ENCODE results near the gene SETD7.

SETD7 gene

GRCh38 chr4:139553751-139554641 is 2.0 kb downstream of the SETD7 start:
- no peak for DNase-seq
- intact Hi-C loops (cut with DNase I): no loop called here

GRCh38 chr4:139552517-139553307 is 3.3 kb downstream of the SETD7 start:
- intact Hi-C loops (cut with DNase I): no loop called here

GRCh38 chr4:139550724-139551429 is 5.1 kb downstream of the SETD7 start:
- DNase-seq: peak in 1 of 10 donors; percentile 19
- intact Hi-C loops (cut with DNase I): no loop called here

More at GRCh38 chr4:139552517-139553307, 3.3 kb downstream of the SETD7 start:
- no peak for DNase-seq

- intact Hi-C loops (cut with DNase I): no loop called here
- no peak for DNase-seq
Observed at GRCh38 chr4:139547979-139548378, 8.0 kb downstream of the SETD7 start.

- intact Hi-C loops (cut with DNase I): no loop called here
- DNase-seq: no peak
Observed at GRCh38 chr4:139540632-139541031, 15.4 kb downstream of the SETD7 start.

- DNase-seq: no peak
- intact Hi-C loops (cut with DNase I): no loop called here
Observed at GRCh38 chr4:139540161-139540560, 15.9 kb downstream of the SETD7 start.

DNA sequence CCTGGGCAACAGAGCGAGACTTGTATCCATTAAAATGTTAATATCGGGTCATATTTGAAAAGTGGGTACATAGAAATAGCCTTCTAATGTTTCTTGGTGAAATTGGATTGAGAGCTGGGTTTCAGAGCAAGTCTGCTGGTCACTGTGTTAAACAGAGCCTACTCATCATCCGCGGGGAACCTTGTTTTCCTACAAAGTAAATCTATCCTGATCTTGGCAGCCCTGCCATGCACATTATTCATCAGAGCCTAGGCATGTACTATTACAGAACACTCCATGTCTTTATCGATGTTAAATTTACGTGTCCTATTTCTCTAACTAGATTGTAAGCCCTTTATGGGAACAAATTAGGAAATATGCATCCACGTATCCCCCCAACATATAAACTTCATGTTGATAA is 18.7 kb downstream of the SETD7 start:
- DNase-seq: no peak
- intact Hi-C loops (cut with DNase I): no loop called here

GRCh38 chr4:139535871-139536234 is 20.2 kb downstream of the SETD7 start:
- no peak for DNase-seq
- intact Hi-C loops (cut with DNase I): no loop called here

DNA sequence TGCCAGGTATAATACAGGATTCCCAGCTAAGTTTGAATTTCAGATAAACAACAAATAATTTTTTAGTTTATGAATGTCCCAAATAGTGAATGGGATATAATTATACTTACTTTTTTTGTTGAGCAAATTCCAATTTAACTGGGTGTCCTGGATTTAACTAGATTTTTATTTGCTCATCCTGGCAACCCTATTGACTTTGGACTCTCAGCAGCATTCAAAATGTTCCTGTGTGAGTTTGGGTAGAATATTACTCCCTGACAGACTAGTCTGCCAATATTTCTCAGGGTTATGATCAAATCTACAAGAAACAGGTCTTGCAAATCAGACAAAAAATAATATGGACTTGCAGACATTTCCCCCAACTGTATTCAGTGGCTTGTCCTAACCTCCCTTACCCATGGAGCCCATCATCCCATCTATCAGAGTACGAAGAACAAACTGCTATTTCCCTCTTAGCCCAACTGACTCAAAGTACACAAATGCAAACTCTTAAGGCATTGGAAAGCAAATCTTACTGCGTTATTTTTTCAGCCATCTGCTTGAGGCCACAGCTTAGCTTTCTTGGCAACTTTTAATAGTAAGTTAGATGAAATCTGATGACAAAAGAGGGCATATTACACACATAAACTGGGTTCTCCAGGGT is 20.7 kb downstream of the SETD7 start:
- DNase-seq: no peak
- intact Hi-C loops (cut with DNase I): no loop called here

GRCh38 chr4:139534287-139534950 is 21.6 kb downstream of the SETD7 start:
- no peak for DNase-seq
- intact Hi-C loops (cut with DNase I): loop anchor here (5.0 kb wide), 1 partner anchor 37 kb away; no protein-coding TSS in a partner anchor

- no peak for DNase-seq
- intact Hi-C loops (cut with DNase I): loop anchor here (5.0 kb wide), 1 partner anchor 36 kb away; no protein-coding TSS in a partner anchor
Observed at GRCh38 chr4:139533511-139533910, 22.5 kb downstream of the SETD7 start.

DNA sequence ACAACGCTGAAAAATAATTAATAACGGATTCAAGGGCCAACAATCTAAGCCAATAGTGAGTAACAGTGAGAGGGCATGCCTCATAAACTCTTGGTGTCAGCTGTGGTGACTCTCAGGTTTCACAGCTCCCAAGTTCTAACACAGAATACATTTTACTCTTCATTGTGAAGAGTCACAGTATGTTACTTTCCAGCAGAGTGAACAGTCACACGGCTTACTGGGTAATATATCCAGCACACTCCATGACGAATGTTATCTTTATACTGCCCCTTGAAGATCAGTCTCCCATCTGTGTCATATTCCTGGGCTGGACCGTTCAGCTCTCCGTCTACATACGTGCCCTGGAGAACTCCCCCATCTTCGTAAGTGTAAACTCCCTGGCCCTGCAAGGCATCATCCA is 23.1 kb downstream of the SETD7 start:
- no peak for DNase-seq
- intact Hi-C loops (cut with DNase I): loop anchor here (5.0 kb wide), 1 partner anchor 36 kb away; no protein-coding TSS in a partner anchor

DNA sequence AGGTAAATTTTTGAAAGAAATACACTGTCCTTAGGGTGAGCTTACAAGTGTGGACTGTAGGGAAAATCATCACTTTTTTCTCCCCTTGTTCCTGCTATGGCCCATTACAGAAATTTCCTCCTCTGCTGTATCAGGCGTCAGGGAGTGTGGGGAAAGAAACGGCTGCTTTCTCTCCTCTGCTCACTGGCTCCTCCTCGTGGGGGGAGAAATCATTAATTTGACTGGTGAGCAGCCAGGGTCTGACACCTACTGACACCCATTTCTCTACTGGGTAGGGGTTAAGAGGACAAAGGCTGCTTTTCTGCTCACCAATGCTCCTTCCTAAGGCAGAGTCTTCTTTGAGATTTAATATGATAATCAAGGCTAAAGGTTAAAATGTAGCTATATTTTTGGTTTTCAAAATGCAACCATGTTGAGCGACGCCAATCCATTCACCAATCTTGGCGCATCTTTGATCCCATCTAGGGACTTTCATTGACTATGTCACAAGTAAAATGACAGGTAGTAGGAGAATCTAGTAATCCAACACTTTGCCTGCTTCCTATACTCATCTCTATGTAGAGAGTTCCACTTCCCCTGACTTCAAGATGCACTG is 25.1 kb downstream of the SETD7 start:
- intact Hi-C loops (cut with DNase I): loop anchor here (5.0 kb wide), 1 partner anchor 34 kb away; no protein-coding TSS in a partner anchor
- DNase-seq: peak in 5 of 10 donors; percentile 42 to 86 (median 69)

DNA sequence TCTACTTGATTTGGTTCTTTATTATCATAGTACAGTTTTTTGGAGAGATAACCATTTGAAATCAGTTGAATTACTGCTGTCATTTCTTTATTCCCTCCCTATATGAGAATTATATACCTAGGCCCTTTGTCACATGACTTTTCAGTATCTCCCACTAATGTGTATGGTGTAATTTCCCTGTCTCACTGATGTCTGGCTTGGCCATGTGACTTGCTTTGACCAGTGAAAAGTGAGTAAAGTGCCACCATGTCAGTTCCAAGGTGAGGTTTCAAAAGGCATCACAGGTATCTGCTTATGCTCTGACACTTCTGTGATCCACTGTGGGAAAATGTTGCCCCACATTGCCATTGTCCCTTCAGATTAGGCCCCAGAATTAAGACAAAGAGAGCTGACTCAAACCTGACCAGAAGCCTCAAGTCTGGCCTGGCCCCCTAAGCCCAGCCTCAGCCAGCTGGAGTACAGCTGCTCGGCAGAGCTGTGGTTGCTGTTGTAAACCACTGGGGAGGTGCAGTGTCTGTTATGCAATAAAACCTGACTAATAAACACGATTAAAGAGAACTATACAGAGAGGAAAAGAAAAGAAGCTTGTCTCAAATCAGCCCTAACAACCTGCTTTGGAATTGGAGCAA is 27.5 kb downstream of the SETD7 start:
- DNase-seq: no peak
- intact Hi-C loops (cut with DNase I): no loop called here

DNA sequence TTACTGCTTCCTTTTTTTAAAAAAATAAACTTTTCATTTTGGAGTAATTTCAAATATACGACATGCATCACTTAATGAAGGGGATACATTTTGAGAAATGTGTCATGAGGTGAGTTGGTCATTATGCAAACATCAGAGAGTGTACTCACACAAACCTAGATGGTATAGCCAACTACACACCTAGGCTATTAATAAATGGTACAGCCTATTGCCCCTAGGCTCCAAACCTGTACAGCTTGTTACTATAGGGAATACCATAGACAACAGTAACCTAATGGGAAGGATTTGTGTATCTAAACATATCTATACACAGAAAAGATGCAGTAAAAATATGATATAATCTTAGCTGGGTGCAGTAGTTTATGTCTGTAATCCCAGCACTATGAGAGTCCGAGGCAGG is 29.1 kb downstream of the SETD7 start:
- no peak for DNase-seq
- intact Hi-C loops (cut with DNase I): no loop called here

GRCh38 chr4:139525414-139525813 is 30.6 kb downstream of the SETD7 start:
- intact Hi-C loops (cut with DNase I): no loop called here
- DNase-seq: no peak

DNA sequence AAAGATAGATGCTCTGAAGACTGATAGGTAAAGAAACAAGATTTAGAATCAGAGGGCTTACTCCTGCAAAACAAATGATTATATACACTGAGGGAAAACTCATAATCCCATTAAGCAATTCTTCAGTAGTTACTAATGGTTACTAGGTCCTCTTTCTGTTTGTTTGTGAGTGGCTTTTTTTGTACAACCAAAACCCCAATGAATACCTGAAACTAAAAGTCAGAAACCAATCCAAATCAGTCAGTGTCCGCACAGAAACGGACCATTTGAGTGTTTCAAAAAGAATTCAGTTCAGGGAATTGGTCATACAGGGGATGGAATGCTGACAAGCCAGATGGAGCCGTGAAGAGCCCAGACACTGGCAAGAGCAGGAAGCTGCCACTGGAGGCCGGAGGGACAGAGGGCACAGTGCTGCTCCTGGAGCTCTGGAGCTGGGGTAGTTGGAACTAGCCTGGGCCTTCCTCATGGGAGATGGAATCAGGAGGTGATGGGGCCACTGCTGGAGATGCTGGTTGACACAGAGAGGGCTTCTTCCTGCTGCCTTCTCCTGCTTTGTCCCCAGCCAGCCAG is 31.9 kb downstream of the SETD7 start:
- DNase-seq: peak in 2 of 10 donors; percentile 35 to 77
- intact Hi-C loops (cut with DNase I): no loop called here

DNA sequence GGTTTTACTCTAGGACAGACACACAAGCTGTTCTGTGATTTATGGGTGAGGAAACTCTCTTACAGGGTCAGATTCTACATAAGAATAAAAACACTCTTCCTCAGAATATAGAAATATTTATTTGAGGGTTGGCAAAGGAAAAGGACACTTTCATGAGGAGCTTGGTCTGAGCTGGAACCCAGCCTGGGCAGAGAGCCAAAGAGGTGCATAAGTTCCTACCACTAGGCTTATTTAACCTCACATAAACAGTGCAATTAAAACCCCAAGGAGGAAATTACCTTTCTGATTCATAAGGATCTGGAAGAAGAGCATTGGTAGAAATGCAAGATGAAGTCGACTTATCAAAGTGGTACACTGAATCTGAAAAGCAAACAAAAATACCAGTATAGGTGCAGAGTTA is 32.9 kb downstream of the SETD7 start:
- intact Hi-C loops (cut with DNase I): no loop called here
- DNase-seq: no peak

DNA sequence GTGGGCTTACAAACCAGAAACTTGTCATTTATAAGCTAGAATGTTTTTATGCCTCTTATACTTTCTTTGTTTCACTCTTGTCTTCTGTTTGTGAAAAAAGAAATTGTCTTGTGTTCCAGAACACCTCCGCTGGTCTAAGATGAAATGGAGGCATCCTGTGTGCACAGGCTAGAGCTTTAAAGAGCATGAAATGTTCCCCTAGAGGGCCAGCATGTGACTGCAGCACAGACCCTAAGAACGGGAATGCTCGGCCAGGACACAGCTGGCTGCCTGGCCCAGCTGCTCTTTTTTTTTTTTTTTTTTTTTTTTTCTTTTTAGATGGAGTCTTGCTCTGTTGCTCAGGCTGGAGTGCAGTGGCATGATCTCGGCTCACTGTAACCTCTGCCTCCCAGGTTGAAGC is 33.6 kb downstream of the SETD7 start:
- intact Hi-C loops (cut with DNase I): no loop called here
- DNase-seq: peak in 1 of 10 donors; percentile 76

All from posterior cingulate gyrus (tissue), 11 donors.